HG03342 (cell line): ENCODE data around the gene SPANXB1.
"Not testable (repeated sequence)": the region's sequence is repeated elsewhere in the genome, so short reads cannot be mapped to it uniquely, and the experiment has no call there.

ENCODE experiments used
- ATAC-seq: cut with Tn5 transposase; IDR thresholded peaks from one replicate; pipeline ENCODE4 v1.9.1; 2021; ENCODE audit warnings: mild to moderate bottlenecking, moderate library complexity; ENCODE audit not compliant: unreplicated experiment

The SPANXB1 gene, protein sequence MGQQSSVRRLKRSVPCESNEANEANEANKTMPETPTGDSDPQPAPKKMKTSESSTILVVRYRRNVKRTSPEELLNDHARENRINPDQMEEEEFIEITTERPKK

DNA sequence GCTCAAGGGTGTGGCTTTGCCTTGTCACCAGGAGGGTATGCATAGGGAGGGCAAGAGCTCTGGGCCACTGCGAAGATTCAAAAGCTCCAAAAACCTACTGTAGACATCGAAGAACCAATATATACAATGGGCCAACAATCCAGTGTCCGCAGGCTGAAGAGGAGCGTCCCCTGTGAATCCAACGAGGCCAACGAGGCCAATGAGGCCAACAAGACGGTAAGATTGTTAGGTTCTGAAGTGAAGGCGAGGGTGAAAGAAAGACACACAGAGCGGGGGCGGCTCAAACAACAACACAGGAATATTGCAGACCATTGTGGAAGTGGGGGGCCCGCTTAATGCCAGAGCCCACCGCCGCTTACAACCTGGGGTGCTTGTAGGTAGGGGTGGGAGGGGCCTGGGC, at the start of gene SPANXB1:
SPANXB1 (plus strand) TSS at position 27 of the 400 bp plus-strand sequence; CDS start at position 127, 100 bp downstream.
- ATAC-seq = not testable (repeated sequence)

DNA sequence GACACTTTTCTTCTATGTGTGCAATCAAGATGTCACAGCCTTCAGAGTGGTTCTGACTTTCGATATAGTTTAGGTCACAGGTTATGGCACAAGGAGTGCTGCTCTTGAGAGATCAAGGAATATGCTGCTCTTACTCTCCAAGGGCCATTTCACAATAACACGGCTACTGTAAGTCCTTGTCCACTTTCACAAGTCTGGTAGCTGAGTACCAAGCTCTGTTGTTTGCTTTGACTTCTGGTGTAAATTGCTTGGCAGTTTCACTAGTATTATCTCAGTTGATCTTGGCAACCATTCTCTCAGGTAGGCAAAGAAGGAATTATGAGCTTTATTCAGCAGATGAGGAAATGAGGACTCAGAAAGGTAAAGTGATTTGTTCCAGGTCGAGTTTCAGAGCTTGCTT, 35.4 kb upstream of the SPANXB1 start:
- ATAC-seq = no peak

DNA sequence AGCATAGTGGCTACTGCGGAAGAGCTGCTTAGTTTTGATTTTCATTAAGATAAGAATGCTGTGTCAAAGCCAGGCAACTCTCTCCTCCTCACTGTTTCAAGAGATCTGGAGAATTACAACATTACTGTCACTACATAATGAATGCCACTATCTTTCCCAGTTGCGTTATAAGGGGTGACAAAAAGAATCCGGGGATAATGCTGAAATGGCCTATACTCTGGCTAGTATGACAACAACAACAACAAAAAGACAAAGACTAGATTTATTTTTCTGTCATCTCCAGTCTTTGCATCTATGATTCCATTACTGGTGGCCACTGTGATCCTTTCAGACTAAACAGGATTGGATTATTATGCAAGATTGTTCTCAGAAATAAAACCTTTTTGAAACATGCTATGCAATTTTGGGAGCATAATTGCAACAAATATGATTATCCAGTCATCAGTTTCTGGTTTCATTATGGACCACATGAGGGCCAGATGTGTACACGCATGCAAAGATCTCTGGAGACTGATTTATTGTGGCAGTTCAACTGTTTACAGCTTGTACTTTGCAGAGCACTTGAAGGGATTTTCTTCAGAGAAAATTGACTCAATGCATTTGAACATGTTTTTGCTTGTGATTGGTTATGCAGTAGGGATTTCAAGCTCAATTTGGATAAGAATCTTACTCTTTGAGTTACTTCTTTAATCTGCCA, 31.1 kb upstream of the SPANXB1 start:
- no peak for ATAC-seq

DNA sequence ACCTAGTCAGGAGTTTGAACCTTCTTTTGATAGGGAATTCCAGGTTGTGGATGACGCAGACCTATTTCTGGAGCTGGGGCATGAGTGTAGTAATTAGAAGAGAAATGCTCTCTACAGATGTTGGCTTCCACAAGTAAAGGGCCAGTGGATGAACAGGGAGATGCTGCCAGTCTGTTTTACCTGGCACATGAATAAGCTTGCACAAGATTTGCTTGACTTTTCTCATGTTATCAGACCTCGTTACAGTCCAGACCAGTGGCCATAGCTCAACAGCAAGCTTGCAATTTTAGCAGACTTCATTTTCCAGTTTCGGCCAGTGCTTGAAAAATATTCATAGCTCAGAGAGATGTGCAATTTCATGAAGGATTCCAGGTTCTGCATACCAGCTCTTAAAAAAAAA, 26.9 kb upstream of the SPANXB1 start:
- ATAC-seq = no peak

DNA sequence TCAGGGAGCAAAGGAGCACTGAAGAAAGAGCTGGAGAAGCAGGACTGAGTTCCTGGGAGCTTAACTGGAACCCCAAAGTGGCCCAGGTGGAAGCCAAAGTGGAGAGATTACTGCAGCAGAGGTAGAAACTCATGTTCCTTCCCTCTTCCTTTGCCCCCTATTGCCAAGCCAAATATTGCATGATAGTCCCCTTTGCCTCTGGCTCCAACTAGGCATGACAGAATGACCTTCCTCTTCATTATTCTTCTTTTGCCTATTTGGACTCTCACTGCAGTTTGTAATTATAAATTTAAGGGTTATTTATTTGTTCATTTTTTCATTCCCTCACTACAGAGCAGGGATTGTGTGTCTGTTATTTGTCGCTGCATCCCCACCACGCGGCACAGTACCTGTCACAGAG, 22.1 kb upstream of the SPANXB1 start:
- no peak for ATAC-seq

DNA sequence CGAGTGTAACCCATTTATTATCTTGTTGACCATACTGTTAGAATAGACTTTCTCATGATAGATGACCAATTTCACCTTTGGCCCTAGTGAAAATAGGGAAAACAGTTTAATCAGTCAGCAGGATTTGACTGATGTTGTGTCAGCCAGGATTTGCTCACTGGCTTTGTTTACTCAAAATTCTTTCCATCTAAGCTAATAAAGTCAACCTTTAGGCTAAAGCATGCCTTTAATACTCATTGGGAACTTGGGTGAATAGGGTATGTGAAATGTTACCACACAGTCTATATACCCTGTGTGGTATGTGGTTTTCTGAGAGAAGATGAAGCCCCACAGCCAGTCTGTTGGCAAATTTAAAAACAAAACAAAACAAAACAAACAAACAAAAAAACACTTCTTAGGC, 18.7 kb upstream of the SPANXB1 start:
- ATAC-seq = no peak

DNA sequence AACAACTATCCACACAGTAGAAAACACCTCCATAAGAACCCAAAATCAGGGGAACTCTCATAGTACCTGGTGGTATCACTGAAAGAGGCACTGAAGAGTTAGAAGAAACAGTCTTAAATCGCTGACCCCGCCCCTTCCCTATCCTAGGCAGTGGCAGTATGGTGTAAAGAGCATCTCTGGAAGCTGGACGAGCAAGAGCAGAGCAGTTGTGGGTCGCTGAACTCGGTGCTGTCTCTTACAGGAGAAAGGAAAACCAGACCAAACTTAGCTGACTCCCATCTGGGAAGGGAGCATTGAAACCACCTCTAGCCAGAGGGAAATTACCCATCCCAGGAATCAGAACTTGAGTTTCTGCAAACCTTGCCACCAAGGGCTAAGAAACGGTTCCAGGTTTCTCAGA, 2.8 kb downstream of the SPANXB1 start:
- not testable (repeated sequence) for ATAC-seq

DNA sequence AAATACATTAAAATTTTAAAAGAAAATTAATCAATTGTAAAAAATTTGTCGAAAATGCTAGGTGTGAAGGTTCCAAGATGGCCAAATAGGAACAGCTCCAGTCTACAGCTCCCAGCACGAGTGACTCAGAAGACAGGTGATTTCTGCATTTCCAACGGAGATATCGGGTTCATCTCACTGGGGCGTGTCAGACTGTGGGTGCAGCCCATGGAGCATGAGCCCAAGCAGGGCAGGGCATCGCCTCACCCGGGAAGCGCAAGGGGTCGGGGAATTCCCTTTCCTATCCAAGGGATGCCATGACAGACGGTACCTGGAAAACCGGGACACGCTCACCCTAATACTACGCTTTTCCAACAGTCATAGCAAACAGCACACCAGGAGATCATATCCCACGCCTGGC, 41.9 kb downstream of the SPANXB1 start:
- ATAC-seq = not testable (repeated sequence)

DNA sequence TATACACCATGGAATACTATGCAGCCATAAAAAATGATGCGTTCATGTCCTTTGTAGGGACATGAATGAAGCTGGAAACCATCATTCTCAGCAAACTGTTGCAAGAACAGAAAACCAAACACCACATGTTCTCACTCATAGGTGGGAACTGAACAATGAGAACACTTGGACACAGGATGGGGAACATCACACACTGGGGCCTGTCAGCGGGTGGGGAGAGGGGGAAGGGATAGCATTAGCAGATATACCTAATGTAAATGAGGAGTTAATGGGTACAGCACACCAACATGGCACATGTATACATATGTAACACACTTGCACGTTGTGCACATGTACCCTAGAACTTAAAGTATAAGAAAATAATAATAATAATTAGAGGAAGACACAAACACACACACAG, 47.5 kb downstream of the SPANXB1 start:
- not testable (repeated sequence) for ATAC-seq

DNA sequence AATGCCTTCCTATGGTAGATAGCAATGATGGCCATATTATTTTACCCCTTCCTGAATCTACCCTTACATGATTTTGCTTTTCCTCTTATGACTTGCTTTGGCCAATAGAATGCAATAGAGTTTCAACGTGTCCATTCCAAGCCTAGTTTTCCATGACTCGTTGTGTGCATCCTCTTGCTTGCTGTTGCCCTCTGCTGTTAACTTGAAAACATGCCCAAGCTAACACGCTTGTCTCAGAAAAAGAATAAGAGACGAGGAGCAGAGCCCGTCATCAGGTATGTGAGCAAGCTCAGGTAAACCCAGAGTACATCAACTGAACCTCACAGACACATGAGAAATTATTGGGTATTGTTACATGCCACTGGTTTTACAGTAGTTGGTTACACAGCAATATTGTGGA, 49.7 kb downstream of the SPANXB1 start:
- ATAC-seq = not testable (repeated sequence)
